OCI-LY1 (cell line): ENCODE results near the gene TRPM2.

Experiments used
- H2AFZ ChIP-seq: fragments of 200-600 bp; sonication (generic), shearing (Covaris generic); 2 replicates; pipeline ENCODE4 v1.6.0; 2014; ENCODE audit warnings: antibody characterized with exemption, mild to moderate bottlenecking, low read length
- H3F3A ChIP-seq: fragments of 200-600 bp; sonication (generic), shearing (Covaris generic); 2 replicates; pipeline ENCODE4 v1.6.0; 2014; ENCODE audit warnings: mild to moderate bottlenecking, antibody characterized with exemption, low read length, moderate library complexity; ENCODE audit not compliant: insufficient read depth
- H3K27ac ChIP-seq: fragments of 200-600 bp; sonication (generic); 2 replicates; pipeline ENCODE4 v1.5.1; 2014; ENCODE audit warnings: low read length, mixed run types, mild to moderate bottlenecking, low read depth; ENCODE audit not compliant: poor library complexity, severe bottlenecking
- H3K27me3 ChIP-seq: fragments of 200-600 bp; sonication (generic); 2 replicates; pipeline ENCODE4 v1.6.0; 2014; ENCODE audit warnings: antibody characterized with exemption, mild to moderate bottlenecking, low read length, moderate library complexity; ENCODE audit not compliant: insufficient read depth
- H3K36me3 ChIP-seq: fragments of 200-600 bp; sonication (generic); 2 replicates; pipeline ENCODE4 v1.6.1; 2014; ENCODE audit warnings: mild to moderate bottlenecking, antibody characterized with exemption, low read length, moderate library complexity, mixed read lengths; ENCODE audit not compliant: insufficient read depth
- H3K4me1 ChIP-seq: fragments of 200-600 bp; sonication (generic); 2 replicates; pipeline ENCODE4 v1.5.1; 2014; ENCODE audit warnings: mild to moderate bottlenecking, low read length, moderate library complexity; ENCODE audit not compliant: insufficient read depth, severe bottlenecking
- H3K4me2 ChIP-seq: fragments of 200-600 bp; sonication (generic), shearing (Covaris generic); 2 replicates; pipeline ENCODE4 v1.6.1; 2014; ENCODE audit warnings: low read length
- H3K4me3 ChIP-seq: fragments of 200-600 bp; sonication (generic); 2 replicates; pipeline ENCODE4 v1.5.1; 2014; ENCODE audit warnings: low read length, low read depth, mild to moderate bottlenecking, mixed read lengths; ENCODE audit not compliant: poor library complexity, severe bottlenecking
- H3K79me2 ChIP-seq: fragments of 200-600 bp; shearing (Covaris generic); 2 replicates; pipeline ENCODE4 v1.6.1; 2016; ENCODE audit warnings: mixed run types, low read length, mixed read lengths; ENCODE audit not compliant: insufficient read depth
- H3K9ac ChIP-seq: fragments of 200-600 bp; sonication (generic), shearing (Covaris generic); 2 replicates; pipeline ENCODE4 v1.6.1; 2014; ENCODE audit warnings: mild to moderate bottlenecking, low read length, mixed read lengths
- H3K9me2 ChIP-seq: fragments of 200-600 bp; sonication (generic), shearing (Covaris generic); 2 replicates; pipeline ENCODE4 v1.6.1; 2014; ENCODE audit warnings: low read depth, mild to moderate bottlenecking, low read length, mixed read lengths
- H3K9me3 ChIP-seq: fragments of 200-600 bp; shearing (Covaris generic); 2 replicates; pipeline ENCODE4 v1.6.1; 2014; ENCODE audit warnings: low read length, mixed read lengths
- H4K20me1 ChIP-seq: fragments of 200-600 bp; sonication (generic), shearing (Covaris generic); 2 replicates; pipeline ENCODE4 v1.6.0; 2016; ENCODE audit warnings: mild to moderate bottlenecking, low read length; ENCODE audit not compliant: insufficient read depth
- CTCF ChIP-seq: fragments of 200-600 bp; sonication (generic), shearing (Covaris generic); IDR thresholded peaks from 2 replicates; pipeline ENCODE4 v1.5.1; 2017; ENCODE audit warnings: mild to moderate bottlenecking, antibody characterized with exemption, low read length, moderate library complexity, mixed read lengths
- EZH2 ChIP-seq: fragments of 200-600 bp; sonication (generic), shearing (Covaris generic); IDR thresholded peaks from 2 replicates; pipeline ENCODE4 v1.8.0; 2017; ENCODE audit warnings: borderline replicate concordance, mixed run types, mild to moderate bottlenecking, antibody characterized with exemption, low read length, moderate library complexity, mixed read lengths

TRPM2 gene

GRCh38 chr21:44405091-44405947 is 51.9 kb downstream of the TRPM2 start:
- Histone ChIP-seq H3K4me3 (no peak overlapping the region), H3K4me1 (no peaks in the 10 kb centered on the region), H3K27ac (no peak overlapping the region), H3K9ac (no peak overlapping the region), H3K9me2 (no peaks in the 10 kb centered on the region), H2AFZ (no peak overlapping the region), H3F3A (no peaks in the 10 kb centered on the region; the same call in 1 of the 2 replicates), H3K79me2 (no peaks in the 10 kb centered on the region), H3K9me3 (no peaks in the 10 kb centered on the region), H3K36me3 (no peaks in the 10 kb centered on the region), H3K27me3 (no peaks in the 10 kb centered on the region), H4K20me1 (no peaks in the 10 kb centered on the region), H3K4me2 (no peak overlapping the region)
- TF ChIP-seq EZH2, result no peak
- no peak for TF ChIP-seq CTCF

- Histone ChIP-seq H3K4me2 (no peak overlapping the region), H2AFZ (no peak overlapping the region), H3K4me1 (no peaks in the 10 kb centered on the region), H3K27me3 (no peaks in the 10 kb centered on the region), H3K4me3 (no peak overlapping the region), H3K27ac (no peak overlapping the region), H3K79me2 (no peaks in the 10 kb centered on the region), H3K9me3 (no peaks in the 10 kb centered on the region), H3F3A (no peaks in the 10 kb centered on the region; the same call in 1 of the 2 replicates), H4K20me1 (no peaks in the 10 kb centered on the region), H3K9ac (no peak overlapping the region), H3K9me2 (no peaks in the 10 kb centered on the region), H3K36me3 (no peaks in the 10 kb centered on the region)
- no peak for TF ChIP-seq EZH2
Observed at GRCh38 chr21:44405948-44406872, 52.8 kb downstream of the TRPM2 start.

GRCh38 chr21:44406953-44407352 is 53.5 kb downstream of the TRPM2 start:
- no peaks in the 10 kb centered on the region for H3K36me3 ChIP-seq
- TF ChIP-seq EZH2 (no peak), CTCF (no peak)

More at GRCh38 chr21:44406953-44407352, 53.5 kb downstream of the TRPM2 start:
- H3K4me2 ChIP-seq, result no peak overlapping the region
- H3K9ac ChIP-seq, result no peak overlapping the region
- no peaks in the 10 kb centered on the region for H3K27me3 ChIP-seq
- H3F3A ChIP-seq, result no peaks in the 10 kb centered on the region; the same call in 1 of the 2 replicates
- H3K4me3 ChIP-seq, result no peak overlapping the region
- H3K79me2 ChIP-seq, result no peaks in the 10 kb centered on the region
- no peaks in the 10 kb centered on the region for H4K20me1 ChIP-seq
- H3K9me3 ChIP-seq, result no peaks in the 10 kb centered on the region
- no peak overlapping the region for H2AFZ ChIP-seq
- H3K4me1 ChIP-seq, result no peaks in the 10 kb centered on the region
- H3K27ac ChIP-seq, result no peak overlapping the region
- no peaks in the 10 kb centered on the region for H3K9me2 ChIP-seq
